GM21381 (cell line): ENCODE results near the gene TFB1M.
"Not testable (repeated sequence)": the region's sequence is repeated elsewhere in the genome, so short reads cannot be mapped to it uniquely, and the experiment has no call there.

Source experiments
- ATAC-seq: cut with Tn5 transposase; IDR thresholded peaks from one replicate; pipeline ENCODE4 v1.9.1; 2021; ENCODE audit warnings: mild to moderate bottlenecking, moderate library complexity; ENCODE audit not compliant: unreplicated experiment

Gene TFB1M

DNA sequence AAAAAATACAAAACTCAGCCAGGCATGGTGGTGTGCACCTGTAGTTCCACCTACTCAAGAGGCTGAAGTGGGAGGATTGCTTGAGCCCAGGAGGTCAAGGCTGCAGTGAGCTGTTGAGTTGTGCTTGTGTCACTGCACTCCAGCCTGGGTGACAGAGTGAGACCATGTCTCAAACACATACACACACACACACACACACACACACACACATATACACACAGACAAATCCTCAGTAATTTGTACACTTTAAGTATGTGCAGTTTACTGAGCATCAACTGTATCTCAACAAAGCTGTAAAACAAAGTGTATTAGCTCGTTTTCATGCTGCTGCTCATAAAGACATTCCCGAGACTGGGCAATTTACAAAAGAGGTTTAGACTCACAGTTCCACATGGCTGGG, 7.3 kb downstream of the TFB1M start:
- ATAC-seq: no peak

DNA sequence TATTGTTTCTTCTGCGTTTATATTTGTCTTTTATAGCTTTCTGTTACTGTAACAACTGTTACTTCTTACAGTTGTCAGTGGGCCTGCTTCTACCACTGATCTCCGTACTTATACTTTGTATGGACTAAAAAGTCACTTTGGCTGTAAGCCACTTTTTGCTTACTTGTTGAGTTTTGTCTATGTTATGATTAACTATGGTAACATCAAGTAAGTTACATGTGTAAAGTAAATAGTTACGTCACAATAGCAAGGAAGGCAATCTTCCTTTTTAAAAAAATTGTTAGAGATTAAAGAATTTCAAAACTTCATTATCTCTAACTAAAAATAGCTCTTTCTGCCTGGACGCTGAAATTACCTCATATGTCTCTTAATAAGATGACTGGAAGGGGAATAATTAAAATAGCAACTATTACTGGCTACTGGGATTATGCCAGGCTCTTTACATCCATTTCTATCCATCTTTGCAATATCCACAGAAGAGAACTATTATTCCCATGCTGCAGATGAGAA, 10.9 kb downstream of the TFB1M start:
- ATAC-seq: no peak

DNA sequence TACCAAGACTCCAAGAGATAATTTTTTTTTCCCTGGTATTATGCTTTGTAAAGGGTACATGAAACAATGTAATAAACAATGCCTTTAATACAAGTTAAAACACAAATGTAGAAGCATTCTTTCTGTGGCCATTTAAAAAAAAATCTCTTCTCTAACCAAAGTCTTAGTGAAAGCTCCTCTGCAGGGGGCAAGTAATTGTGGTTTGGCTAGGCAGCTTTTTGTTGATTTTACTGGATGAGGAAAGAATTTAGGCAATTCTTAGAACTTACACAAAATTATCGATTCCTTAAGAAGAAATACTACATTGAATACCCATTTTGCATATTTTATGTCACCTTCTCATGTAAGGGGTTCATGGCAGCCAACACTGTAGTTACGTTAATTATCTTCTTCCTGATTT, 12.4 kb downstream of the TFB1M start:
- ATAC-seq: no peak

DNA sequence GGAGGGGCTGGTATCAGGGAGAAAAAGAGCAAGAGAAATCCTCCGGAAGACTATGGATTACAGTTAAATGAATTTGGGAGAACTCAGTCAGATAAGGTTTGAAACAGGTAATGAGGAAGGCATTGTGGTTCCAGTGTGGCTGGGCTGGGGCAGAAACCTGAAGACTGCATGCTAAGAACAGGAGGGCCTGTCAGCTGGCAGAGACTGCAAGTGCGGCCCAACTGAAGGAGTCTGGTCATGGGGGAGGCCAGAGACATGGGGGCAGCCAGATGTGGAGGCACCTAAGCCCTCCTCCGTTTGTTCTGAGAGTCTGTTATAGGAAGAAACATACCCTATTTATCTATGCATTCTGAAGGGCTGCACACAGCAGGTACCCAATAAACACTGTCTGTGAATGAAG, 16.6 kb downstream of the TFB1M start:
- no peak for ATAC-seq

DNA sequence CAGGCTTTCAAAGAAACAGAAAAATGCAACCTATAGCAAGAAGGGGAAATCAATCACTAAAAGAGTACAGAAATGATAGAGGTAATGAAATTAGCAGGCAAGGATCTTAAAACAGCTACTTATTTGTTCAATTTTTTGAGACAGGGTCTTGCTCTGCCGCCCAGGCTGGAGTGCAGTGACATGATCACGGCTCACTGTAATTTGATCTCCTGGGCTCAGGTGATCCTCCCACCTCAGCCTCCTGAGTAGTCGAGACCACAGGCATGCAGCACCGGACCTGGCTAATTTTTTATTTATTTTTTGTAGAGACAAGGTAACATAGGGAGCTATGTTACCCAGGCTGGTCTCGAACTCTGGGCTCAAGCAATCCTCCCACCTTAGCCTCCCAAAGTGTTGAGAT, 21.6 kb downstream of the TFB1M start:
- ATAC-seq: no peak

DNA sequence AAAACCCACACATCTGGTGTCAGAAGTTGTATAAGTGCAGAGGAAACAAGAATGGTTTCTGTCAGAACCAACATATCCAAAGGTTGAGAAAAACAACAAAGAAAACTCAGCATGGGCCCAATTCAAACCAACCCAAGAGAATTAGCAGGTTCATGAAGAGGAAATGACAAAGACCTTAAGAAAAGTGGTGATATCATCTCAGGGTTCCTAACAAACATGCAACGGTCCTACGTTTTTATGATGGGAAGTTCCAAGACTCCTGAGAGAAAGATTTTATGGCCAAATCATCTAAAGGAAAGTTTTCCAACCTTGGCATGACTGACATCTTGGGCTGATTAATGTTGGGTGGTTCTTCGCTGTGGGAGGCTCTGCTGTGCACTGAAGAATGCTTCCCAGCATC, 23.0 kb downstream of the TFB1M start:
- no peak for ATAC-seq

DNA sequence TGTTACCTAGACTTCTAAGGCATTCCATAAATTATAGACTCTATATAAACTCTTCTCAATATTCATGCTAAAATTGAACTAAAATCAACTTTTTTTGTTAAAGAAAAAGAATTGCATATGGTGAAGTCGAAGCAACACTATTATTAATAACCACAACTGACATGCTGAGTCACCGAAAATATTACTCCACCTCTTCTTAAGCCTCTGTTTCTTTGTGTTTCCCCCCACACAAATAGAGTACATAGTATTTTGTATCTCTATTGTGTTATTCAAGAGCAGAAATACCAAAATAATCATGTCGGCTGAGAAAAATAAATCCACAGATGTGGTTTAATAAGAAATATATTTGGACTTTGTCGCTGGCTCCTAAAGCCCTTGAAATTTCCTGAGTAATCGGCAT, 23.8 kb downstream of the TFB1M start:
- no peak for ATAC-seq

DNA sequence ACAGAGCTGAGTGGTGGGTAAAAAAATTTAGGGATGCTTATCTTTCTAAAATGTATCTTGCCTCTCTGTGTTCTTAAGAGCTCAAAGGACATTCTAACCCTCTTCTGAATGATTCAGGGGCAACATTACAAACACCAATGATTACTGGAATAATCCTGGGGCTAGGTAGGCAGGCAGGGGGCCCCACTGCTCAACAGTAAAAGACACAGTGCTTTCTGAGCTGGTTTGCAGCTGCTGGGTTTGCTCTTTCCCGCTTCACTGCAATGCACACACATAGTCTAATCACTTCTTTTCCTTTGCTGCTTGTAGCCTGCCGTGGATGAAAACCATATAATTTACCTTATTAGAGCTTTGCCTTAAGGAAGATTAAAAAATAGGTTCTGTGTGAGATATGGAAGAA, 26.5 kb downstream of the TFB1M start:
- no peak for ATAC-seq

DNA sequence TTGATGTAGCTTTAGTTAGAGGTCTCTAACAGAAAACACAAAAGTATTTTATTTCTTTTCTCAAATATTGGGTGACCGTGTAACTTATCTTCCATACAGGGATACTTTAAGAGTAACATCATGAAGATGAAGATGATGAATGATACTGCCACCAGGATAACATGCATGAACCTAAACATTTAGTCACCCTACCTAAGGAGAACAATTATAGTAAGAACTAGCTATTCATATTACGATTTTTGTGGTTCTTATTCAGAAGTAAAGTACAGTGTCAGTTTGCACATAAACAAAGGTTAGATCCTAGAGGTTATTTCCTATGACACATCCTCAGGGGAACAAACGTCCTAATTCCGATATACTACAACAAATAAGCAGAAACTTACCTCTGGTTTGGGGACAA, 29.5 kb downstream of the TFB1M start:
- no peak for ATAC-seq

DNA sequence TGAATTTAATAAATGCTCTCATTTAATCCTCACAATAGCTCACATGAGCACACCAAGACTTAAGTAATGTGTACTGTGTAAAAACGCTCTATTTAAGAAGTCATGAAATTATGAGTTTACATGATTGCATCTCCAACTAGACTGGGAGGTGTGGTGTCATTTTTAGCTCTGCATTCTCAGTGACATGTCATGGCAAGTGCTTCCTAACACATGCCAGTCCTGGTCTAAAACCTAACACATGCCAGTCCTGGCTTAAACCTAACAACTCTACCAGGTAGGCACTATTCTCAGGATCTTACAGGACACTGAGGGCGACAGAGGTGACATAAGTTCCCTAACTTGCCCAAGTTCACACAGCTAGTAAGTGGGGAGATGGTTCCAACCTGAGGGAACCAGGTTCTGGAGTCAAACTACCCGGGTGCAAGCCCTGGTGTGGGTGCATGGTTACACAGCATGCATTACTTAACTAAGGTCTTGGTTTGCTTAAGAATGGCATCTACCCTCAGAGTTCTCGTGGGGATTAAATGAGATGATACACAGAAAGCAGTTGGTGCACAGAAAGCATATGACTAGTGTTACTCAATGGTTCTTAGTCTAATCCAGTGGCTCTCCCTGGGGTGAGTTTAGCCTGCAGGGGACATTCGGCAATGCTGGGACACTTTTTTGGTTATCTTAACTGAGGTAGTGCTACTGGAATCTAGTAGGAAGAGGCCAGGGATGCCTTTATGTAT, 35.8 kb downstream of the TFB1M start:
- ATAC-seq: no peak

DNA sequence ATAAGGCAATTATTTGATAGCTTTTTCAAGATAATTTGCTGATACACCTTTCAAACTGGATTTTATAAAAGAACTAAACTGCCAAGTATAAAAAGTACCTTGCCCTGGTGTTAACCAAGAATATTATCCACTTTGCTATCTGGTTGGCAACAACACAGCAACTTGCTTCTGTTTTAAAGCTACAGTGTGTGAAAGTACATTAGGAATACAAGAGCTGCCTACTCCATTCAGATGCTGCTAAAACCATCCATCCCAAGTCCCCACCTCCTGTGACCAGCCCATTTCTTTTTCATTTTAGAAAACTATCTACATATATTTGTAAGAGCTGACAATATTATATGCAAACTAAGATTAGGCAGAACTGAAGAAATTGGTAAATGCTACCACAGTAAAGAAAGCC, 37.6 kb downstream of the TFB1M start:
- no peak for ATAC-seq

DNA sequence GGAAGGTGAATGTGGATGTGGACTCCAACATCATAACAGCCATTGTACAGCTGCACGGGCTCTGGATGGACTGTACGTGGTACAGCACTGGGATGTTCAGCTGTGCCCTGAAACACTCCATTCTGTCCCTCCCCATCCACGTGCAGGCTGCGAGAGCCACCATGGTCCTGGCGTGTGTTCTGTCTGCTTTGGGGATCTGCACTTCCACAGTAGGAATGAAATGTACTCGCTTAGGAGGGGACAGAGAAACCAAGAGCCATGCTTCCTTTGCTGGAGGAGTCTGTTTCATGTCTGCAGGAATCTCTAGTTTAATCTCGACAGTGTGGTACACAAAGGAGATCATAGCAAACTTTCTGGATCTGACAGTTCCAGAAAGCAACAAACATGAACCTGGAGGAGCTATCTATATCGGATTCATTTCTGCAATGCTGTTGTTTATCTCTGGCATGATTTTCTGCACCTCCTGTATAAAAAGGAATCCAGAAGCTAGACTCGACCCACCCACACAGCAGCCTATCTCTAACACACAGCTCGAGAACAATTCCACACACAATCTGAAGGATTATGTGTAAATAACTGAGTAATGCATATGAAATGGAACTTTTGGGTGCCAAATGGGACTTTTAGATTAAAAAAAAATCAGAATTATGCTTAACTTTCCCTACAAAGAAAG, 38.3 kb downstream of the TFB1M start:
- no peak for ATAC-seq

DNA sequence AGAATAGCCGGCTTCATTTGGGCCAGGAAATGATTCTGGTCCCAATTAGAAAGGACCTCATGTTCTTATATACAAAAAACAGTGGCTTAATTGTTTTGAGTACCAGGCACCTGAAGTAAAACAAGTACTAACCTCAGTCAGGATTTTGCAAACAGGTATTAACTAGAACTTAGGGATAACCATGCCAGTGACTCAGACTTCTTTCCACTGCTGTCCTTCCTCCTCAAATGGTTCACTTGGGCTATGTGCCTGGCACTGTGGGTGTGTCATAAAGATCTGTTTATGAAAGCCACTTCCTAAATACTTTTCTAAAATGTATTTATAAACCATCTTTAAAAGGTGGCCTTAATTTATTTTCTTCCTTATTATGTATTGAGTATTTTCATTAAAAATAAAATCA, 39.8 kb downstream of the TFB1M start:
- no peak for ATAC-seq

DNA sequence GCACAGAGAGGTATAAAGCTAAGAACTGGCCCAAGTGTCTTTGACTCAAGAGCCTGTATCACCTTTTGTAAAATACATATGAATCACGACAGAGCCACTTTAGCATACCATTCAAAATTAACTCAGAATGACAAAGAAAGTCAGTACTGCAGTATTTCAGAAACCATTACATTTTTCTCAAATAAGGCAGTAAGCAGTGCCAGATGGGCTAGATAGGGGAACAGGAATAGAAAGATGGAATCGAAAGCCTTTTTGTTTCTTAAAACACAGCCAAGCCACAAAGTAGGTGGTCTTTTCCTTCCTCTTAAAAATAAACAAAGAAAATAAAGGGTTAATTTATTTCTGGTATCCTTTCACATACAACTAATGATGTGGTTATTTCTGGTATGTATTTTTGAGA, 40.2 kb downstream of the TFB1M start:
- no peak for ATAC-seq

DNA sequence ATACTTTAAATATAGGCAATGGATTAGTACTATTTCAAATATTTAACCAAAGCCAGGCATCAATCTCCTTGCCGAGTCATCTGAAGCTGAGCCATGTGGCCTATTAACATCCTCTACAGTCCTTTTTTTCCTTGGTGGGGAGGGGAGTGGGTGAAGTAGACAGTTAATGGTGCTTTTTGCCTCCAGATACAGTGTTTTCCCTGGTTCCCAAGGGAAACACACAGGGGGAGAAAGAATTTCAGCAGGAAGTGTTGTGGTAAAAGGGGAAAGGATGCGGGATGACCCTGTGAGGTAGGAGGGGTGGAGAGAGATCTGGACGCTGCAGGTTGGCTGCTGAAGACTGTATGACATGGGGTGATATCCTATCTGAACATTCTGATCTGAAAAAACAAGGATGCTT, 40.9 kb downstream of the TFB1M start:
- no peak for ATAC-seq

DNA sequence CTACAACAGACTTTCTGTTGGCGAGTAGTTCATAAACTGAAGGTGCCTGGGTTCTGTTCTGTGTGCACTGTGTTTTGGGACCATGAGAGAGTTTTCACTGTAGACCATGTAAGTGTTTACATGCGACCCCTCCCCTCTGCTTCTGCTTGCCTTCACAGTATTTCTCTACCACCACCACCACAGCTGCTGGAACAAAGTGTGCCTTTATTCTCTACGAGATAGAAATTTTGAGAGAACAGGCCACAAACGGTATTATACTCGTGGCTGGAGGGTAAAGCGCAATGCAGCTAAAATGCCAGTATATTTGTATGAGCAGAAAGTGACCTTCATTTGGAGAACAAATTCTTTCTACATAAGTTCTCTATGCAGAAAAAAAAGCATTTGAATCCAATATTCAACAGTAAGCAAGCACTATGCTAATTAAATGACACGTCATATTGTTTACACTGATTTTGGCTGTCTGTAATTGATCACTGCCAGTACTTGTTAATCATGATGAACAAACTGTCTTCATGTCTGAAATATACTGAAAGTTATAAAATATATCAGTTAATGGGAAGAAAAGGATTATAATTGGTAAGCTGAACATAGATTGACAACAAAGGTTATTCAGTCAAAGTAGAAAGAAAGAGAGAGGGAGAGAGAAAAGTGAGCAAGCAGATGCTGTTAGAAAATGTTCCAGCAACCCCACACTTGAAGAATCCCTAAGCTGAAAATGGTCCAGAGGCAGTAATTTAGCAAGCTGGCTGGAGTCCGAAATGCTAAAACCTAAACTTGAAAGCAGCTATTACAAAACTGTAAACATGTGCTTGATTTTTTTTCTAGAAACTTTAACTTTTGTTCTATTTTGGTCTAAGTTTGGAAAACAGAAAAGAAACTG, 41.7 kb downstream of the TFB1M start:
- no peak for ATAC-seq

DNA sequence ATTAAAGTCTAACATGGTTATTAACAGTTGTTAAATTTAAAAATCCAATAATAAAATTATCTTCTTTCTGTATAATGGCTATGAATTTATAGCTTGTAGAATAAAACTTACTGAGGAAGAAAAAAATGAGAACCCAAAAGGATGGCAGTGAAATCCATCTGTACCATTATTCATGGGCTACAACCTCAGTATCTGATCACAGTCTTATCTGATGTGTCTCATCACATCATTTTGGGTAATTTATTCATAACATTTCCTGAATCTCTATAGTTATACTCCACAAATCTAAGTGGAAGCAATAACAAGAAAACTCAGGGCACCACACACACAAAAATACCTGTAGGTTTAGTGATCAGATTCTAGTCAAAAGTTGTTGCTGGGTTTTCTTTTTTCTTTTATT, 43.1 kb downstream of the TFB1M start:
- no peak for ATAC-seq

DNA sequence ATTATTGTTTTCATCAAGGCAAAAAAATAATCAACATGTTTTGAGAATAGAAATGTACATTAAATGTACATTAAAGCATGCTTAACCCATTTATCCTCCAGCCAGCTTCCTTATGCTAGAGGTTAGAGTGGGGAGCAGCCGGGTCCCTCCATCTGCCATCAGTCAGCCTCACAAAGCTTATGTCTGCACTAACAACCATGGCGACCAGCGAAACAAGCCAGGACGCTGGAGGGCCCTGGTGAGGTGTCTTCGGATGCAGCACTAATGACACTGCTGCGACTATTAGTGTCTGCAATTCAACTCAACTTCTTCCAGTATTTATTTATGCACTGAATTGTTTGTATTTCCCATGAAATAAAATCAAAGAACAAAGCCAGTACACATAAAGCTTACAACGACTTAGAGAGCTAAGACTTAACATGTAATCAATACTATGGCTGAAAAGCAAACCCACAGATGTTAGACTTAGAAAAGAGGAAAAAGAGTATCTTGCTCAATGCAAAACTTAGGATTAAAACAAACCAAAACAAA, 43.7 kb downstream of the TFB1M start:
- no peak for ATAC-seq

DNA sequence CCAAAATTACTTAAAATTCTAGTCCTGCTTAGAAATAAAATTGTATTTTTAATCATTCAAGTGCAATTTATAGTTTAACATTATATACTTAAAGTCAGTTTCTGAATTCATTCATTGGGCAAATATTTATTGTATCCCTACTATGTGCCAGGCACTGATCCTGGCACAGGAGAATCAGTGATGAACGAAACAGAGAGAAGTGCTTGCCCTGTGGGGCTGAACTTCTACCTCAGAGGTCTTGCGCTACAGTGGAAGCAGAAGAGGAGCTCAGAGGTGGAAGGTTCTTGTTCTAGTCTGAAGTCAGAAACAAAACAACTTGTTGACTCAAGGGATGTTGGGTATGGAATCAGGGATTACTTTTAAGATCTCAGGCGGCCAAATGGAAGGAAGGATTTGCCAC, 44.5 kb downstream of the TFB1M start:
- no peak for ATAC-seq

DNA sequence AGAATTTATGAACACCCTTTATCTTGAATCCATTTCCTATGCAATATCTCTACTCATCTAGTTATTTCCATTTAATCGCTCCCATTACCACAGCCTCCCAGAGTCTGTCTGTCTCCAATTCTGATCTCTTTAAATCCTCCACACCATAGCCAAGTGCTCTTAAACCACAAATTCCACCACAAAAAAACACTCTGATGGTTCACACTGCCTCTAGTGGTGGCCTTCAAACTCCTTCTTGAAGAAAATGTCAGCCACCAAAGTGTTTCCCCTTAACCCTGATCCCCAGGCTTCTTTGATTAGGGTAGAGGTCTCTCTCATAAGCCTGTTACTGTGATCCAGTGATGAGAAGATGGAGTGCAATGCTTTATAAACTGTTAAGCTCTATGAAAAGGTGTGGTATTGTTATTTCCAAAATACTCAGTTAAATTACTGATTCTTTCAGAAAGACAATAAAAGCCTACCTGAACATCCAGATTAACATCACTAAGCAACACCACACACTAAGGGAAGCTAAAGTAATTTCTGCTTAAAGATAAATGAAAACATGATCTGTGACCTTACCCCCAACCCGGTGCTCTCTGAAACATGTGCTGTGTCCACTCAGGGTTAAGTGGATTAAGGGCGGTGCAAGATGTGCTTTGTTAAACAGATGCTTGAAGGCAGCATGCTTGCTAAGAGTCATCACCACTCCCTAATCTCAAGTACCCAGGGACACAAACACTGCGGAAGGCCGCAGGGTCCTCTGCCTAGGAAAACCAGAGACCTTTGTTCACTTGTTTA, 46.0 kb downstream of the TFB1M start:
- ATAC-seq: not testable (repeated sequence)

DNA sequence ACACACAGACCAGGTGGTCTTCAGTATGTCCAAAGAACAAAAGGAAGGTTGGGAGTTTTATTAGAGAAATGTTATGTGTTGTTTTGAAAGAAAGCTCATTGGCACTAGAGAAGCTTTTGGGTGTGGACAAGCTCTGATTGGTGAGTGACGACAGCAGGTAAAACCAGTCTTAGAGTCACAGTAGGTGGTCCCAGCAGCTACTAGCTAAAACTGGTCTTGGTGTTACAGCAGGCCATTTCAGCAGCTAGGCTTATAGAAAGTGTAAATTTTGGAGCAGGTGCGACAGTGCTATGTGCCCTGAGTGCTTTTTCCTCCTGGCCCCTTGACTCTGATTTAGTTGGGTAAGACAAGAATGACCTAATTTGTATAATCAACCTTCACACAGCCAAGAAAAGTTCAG, 46.9 kb downstream of the TFB1M start:
- ATAC-seq: no peak
